Lower leg skin (tissue), 4 donors: ENCODE measurements around the gene STARD13. TPM values are rescaled to one million over a fixed set of nuclear protein-coding genes. Genes with fewer than 3 reads are reported as not detected.

ENCODE experiments used
- DNase-seq, 2 donors: peaks; one replicate each; pipeline ENCODE4 v3.0.0-alpha.2; 2019; ENCODE audit warnings: low spot score in 2 of 2
- H3K4me3 ChIP-seq: fragments of 200-600 bp; sonication (generic); 2 replicates; pipeline ENCODE4 v1.5.1; 2017; ENCODE audit warnings: mild to moderate bottlenecking, low read depth; ENCODE audit not compliant: poor library complexity, severe bottlenecking
- POLR2A ChIP-seq, 2 donors: fragments of 450-650 bp; IDR thresholded peaks; one replicate each; pipeline ENCODE4 v1.6.1; 2016 to 2017; ENCODE audit warnings: antibody characterized with exemption in 2 of 2, mild to moderate bottlenecking in 1 of 2, moderate library complexity in 1 of 2
- WGBS, 2 donors: methylation state at CpG; one replicate each; pipeline ENCODE4 v1.1.5; 2018; 5-methylcytosine and 5-hydroxymethylcytosine counted together
- intact Hi-C: fragments of 100-400 bp; cut with DNase I; formaldehyde crosslinking; loops from one replicate; pipeline ENCODE4 v1.15.0; 2023; ENCODE audit warnings: low total_unique reads
- total RNA-seq, 4 donors: library from RNA; depleted of rRNA; stranded (reverse); fragments of >200 nt; gene quantifications; one replicate each; pipeline ENCODE4 v1.1.0, GENCODE V29; 2016
- TF ChIP-seq, protein P1 (sequence below), 3 donors: fragments of 450-650 bp; IDR thresholded peaks; one replicate each; pipeline ENCODE4 v1.5.1; 2016; ENCODE audit warnings: antibody characterized with exemption in 3 of 3, mild to moderate bottlenecking in 3 of 3, moderate library complexity in 2 of 3

STARD13 gene
- total RNA-seq, 4 donors from 2014 or later, result 15.7 to 22.5 (median 19.6) TPM

- no peak overlapping the region for H3K4me3 ChIP-seq
- intact Hi-C loops, result no loop called here
- WGBS, 2 donors, result 53 to 64% methylated on average over 2 of the region's 2 CpGs
- no peak for DNase-seq
- TF ChIP-seq, protein P1, sequence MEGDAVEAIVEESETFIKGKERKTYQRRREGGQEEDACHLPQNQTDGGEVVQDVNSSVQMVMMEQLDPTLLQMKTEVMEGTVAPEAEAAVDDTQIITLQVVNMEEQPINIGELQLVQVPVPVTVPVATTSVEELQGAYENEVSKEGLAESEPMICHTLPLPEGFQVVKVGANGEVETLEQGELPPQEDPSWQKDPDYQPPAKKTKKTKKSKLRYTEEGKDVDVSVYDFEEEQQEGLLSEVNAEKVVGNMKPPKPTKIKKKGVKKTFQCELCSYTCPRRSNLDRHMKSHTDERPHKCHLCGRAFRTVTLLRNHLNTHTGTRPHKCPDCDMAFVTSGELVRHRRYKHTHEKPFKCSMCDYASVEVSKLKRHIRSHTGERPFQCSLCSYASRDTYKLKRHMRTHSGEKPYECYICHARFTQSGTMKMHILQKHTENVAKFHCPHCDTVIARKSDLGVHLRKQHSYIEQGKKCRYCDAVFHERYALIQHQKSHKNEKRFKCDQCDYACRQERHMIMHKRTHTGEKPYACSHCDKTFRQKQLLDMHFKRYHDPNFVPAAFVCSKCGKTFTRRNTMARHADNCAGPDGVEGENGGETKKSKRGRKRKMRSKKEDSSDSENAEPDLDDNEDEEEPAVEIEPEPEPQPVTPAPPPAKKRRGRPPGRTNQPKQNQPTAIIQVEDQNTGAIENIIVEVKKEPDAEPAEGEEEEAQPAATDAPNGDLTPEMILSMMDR (IDR thresholded peaks at IDR 0.05), result no peak
- no peak for TF ChIP-seq POLR2A (IDR thresholded peaks at IDR 0.05)
Measured at GRCh38 chr13:33174931-33175330, 110.6 kb downstream of the STARD13 start.

- no peak overlapping the region for H3K4me3 ChIP-seq
- intact Hi-C loops, result no loop called here
Measured at GRCh38 chr13:33174491-33174890, 111.1 kb downstream of the STARD13 start.

GRCh38 chr13:33172911-33173310 lies 112.6 kb downstream of the STARD13 start:
- intact Hi-C loops, result no loop called here
- no peak overlapping the region for H3K4me3 ChIP-seq
- 79% methylated on average over 5 of the region's 5 CpGs for whole genome bisulfite sequencing, 2 donors
- DNase-seq, result no peak
- no peak for TF ChIP-seq POLR2A (IDR thresholded peaks at IDR 0.05)
- TF ChIP-seq, protein P1 (IDR thresholded peaks at IDR 0.05), result no peak

More at GRCh38 chr13:33174491-33174890, 111.1 kb downstream of the STARD13 start:
- DNase-seq, result no peak
- WGBS, 2 donors, result 83% methylated on average over 3 of the region's 3 CpGs
- no peak for TF ChIP-seq POLR2A (IDR thresholded peaks at IDR 0.05)
- TF ChIP-seq, protein P1 (IDR thresholded peaks at IDR 0.05), result no peak

GRCh38 chr13:33172400-33172799 lies 113.2 kb downstream of the STARD13 start:
- H3K4me3 ChIP-seq, result no peak overlapping the region
- intact Hi-C loops, result no loop called here
- TF ChIP-seq, protein P1 (IDR thresholded peaks at IDR 0.05), result no peak
- TF ChIP-seq POLR2A (IDR thresholded peaks at IDR 0.05), result no peak
- WGBS, 2 donors, result 86 to 90% methylated on average over 2 of the region's 2 CpGs
- DNase-seq, result no peak

DNA sequence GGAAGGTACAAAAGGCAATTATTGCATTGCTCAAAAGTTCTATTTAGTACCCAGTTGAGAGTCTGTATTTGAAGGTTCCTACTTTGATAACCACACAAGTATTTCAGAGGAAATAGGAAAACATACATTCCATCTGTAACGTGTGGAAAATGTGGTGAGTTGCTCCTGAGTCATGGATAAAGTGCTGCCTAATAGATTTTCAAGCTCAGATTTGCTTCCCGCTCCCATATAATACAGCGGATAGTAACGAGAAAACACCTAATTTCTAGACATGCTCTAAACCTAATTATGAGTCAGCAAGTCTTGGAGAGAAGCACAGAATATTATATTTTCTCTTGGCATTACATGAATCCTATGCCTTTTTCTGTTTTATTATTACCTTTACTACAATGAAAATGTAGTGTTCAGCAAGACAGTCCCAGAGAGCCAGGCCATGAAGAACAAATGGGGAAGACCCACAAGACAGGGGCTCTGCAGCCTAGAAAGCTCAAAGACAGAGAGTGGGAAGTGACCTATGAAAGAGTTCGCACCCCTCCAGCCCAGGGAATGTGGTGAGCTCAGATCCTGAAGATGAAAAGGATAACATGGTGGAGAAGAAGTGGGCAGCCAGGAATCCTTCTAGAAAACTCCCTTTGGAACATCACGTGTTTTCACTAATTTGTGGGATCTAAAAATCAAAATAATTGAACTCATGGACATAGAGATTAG lies 116.1 kb downstream of the STARD13 start:
- intact Hi-C loops, result no loop called here
- no peak for TF ChIP-seq POLR2A (IDR thresholded peaks at IDR 0.05)
- TF ChIP-seq, protein P1 (IDR thresholded peaks at IDR 0.05), result no peak
- DNase-seq, result no peak
- no peak overlapping the region for H3K4me3 ChIP-seq
- WGBS, 2 donors, result 81 to 88% methylated on average over 6 of the region's 6 CpGs
